HepG2 (cell line): ENCODE data around the gene CFAP61. TPM values are rescaled to one million over a fixed set of nuclear protein-coding genes. Genes with fewer than 3 reads are reported as not detected.

Source experiments
- ATF3 ChIP-seq: sonication (generic); formaldehyde crosslinking; IDR thresholded peaks from 2 replicates; pipeline ENCODE4 v1.4.0; 2020; ENCODE audit warnings: missing genetic modification reagents
- ATF5 ChIP-seq: sonication (generic); formaldehyde crosslinking; IDR thresholded peaks from 2 replicates; pipeline ENCODE4 v1.4.0; 2020; ENCODE audit warnings: mild to moderate bottlenecking, low read depth, missing genetic modification reagents
- CHCHD3 ChIP-seq: sonication (generic); formaldehyde crosslinking; IDR thresholded peaks from 2 replicates; pipeline ENCODE4 v1.8.0; 2022; ENCODE audit warnings: mild to moderate bottlenecking, missing genetic modification reagents, moderate library complexity
- DMTF1 ChIP-seq: sonication (generic); formaldehyde crosslinking; IDR thresholded peaks from 2 replicates; pipeline ENCODE4 v1.4.0; 2020; ENCODE audit warnings: mild to moderate bottlenecking, missing genetic modification reagents
- DNMT3B ChIP-seq: conservative IDR thresholded peaks from 2 replicates; pipeline ENCODE4 v1.6.1; 2016; ENCODE audit warnings: missing biosample characterization, control low read depth
- ELF3 ChIP-seq: IDR thresholded peaks from 2 replicates; pipeline ENCODE4 v1.6.1; 2016; ENCODE audit warnings: missing genetic modification reagents, missing compliant biosample characterization
- FOSL2 ChIP-seq: sonication (generic); formaldehyde crosslinking; IDR thresholded peaks from 2 replicates; pipeline ENCODE4 v1.4.0; 2020; ENCODE audit warnings: missing genetic modification reagents
- FOXA3 ChIP-seq: IDR thresholded peaks from 2 replicates; pipeline ENCODE4 v1.6.1; 2016; ENCODE audit warnings: missing genetic modification reagents, missing compliant biosample characterization
- HDAC6 ChIP-seq: fragments of 200-600 bp; sonication (generic); IDR thresholded peaks from 2 replicates; pipeline ENCODE4 v1.7.0; 2017; ENCODE audit warnings: mild to moderate bottlenecking, antibody characterized with exemption, low read length, low read depth
- HOXA5 ChIP-seq: sonication (generic); formaldehyde crosslinking; IDR thresholded peaks from 2 replicates; pipeline ENCODE4 v1.4.0; 2020; ENCODE audit warnings: missing genetic modification reagents
- MAFF ChIP-seq: IDR thresholded peaks from 2 replicates; pipeline ENCODE4 v1.6.1; 2011; ENCODE audit warnings: low read depth, low read length, improper control_type of control experiment
- MXD1 ChIP-seq: sonication (generic); formaldehyde crosslinking; IDR thresholded peaks from 2 replicates; pipeline ENCODE4 v1.4.0; 2020; ENCODE audit warnings: mild to moderate bottlenecking, missing genetic modification reagents
- PLSCR1 ChIP-seq: sonication (generic); formaldehyde crosslinking; IDR thresholded peaks from 2 replicates; pipeline ENCODE4 v1.5.0; 2020; ENCODE audit warnings: missing genetic modification reagents, mild to moderate bottlenecking, borderline replicate concordance
- REXO4 ChIP-seq: sonication (generic); formaldehyde crosslinking; IDR thresholded peaks from 2 replicates; pipeline ENCODE4 v1.8.0; 2022; ENCODE audit warnings: missing genetic modification reagents, mild to moderate bottlenecking, borderline replicate concordance
- SIN3B ChIP-seq: fragments of 150-350 bp; IDR thresholded peaks from 2 replicates; pipeline ENCODE4 v1.6.1; 2014; ENCODE audit warnings: low read length
- SMYD3 ChIP-seq: sonication (generic); formaldehyde crosslinking; IDR thresholded peaks from 2 replicates; pipeline ENCODE4 v1.8.1; 2023; ENCODE audit warnings: mild to moderate bottlenecking, missing genetic modification reagents
- UBTF ChIP-seq: sonication (generic); formaldehyde crosslinking; IDR thresholded peaks from 2 replicates; pipeline ENCODE4 v1.4.0; 2020; ENCODE audit warnings: mild to moderate bottlenecking, missing genetic modification reagents
- ZFAT ChIP-seq: sonication (generic); formaldehyde crosslinking; conservative IDR thresholded peaks from 2 replicates; pipeline ENCODE4 v1.8.1; 2023; ENCODE audit warnings: missing genetic modification reagents, inconsistent platforms
- ZIK1 ChIP-seq: sonication (generic); formaldehyde crosslinking; IDR thresholded peaks from 2 replicates; pipeline ENCODE4 v1.5.0; 2020; ENCODE audit warnings: mild to moderate bottlenecking, low read depth, missing genetic modification reagents, borderline replicate concordance
- ZNF580 ChIP-seq: IDR thresholded peaks from 2 replicates; pipeline ENCODE4 v1.6.1; 2016; ENCODE audit warnings: low read depth, borderline replicate concordance
- ZNF615 ChIP-seq: sonication (generic); formaldehyde crosslinking; IDR thresholded peaks from 2 replicates; pipeline ENCODE4 v1.5.0; 2020; ENCODE audit warnings: mild to moderate bottlenecking, missing genetic modification reagents, borderline replicate concordance
- ZNF780A ChIP-seq: sonication (generic); formaldehyde crosslinking; IDR thresholded peaks from 2 replicates; pipeline ENCODE4 v1.8.0; 2022; ENCODE audit warnings: mild to moderate bottlenecking, missing genetic modification reagents, moderate library complexity
- polyA plus RNA-seq, 8 experiments: library from polyadenylated mRNA; depleted of rRNA in 3 of 8; stranded (reverse) in 7 of 8; unstranded in 1 of 8; fragments of >200 nt; fragmentation: Illumina TruSeq in 4 of 8; extraction: Trizol in 4 of 8; gene quantifications; 2 replicates each; pipeline versions ENCODE4 v1.2.1 to v1.2.3, GENCODE V29; 2011 to 2016; ENCODE audit warnings: low read depth in 4 of 8, missing spikeins in 1 of 8, mixed read lengths in 1 of 8; ENCODE audit not compliant: insufficient read depth in 1 of 8
- total RNA-seq, 5 experiments: library from RNA; depleted of rRNA; stranded (reverse); fragments of >200 nt; fragmentation: Illumina TruSeq; extraction: Trizol; gene quantifications; 2 replicates each; pipeline ENCODE4 v1.2.3, GENCODE V29; 2016; ENCODE audit warnings: low read depth in 1 of 5

The CFAP61 gene
- total and polyA plus RNA-seq, 2 of the 13 experiments (the other 11 are each of a cell fraction or from before 2014, with no cell fraction given), result 0.27 TPM; not detected in 1

GRCh38 chr20:20017001-20017843, 35.1 kb upstream of the CFAP61 start, which contains the start of gene NAA20 (continued):
- TF ChIP-seq UBTF (peak; percentile 100), DNMT3B (CRISPR knock-in tag) (no peak), ZNF615 (CRISPR knock-in tag) (peak; percentile 93; the same call in 1 of the 2 replicates), PLSCR1 (CRISPR knock-in tag) (no peak; the same call in 1 of the 2 replicates), MXD1 (CRISPR knock-in tag) (peak; percentile 96), SMYD3 (CRISPR knock-in tag) (peak; percentile 85), SIN3B (peak; percentile 84), ELF3 (peak; percentile 90), FOXA3 (CRISPR knock-in tag) (peak; percentile 77), CHCHD3 (peak; percentile 66; the same call in 1 of the 2 replicates), HDAC6 (no peak), ZFAT (CRISPR knock-in tag) (no peak), ZNF580 (CRISPR knock-in tag) (peak; percentile 97), HOXA5 (CRISPR knock-in tag) (peak; percentile 87), ATF5 (CRISPR knock-in tag) (peak; percentile 33; the same call in 1 of the 2 replicates), ATF3 (CRISPR knock-in tag) (peak; percentile 76), FOSL2 (CRISPR knock-in tag) (no peak; the same call in 1 of the 2 replicates), REXO4 (CRISPR knock-in tag) (peak; percentile 93; the same call in 1 of the 2 replicates), MAFF (0 out of 2 replicates have a peak, but pooled peaks have one; percentile 8), ZNF780A (CRISPR knock-in tag) (peak; percentile 84), DMTF1 (CRISPR knock-in tag) (no peak; the same call in 1 of the 2 replicates), ZIK1 (CRISPR knock-in tag) (peak; percentile 74; the same call in 1 of the 2 replicates)
